DMS153 treated with DMSO at 0.1 percent for 48 hours (cell line): ENCODE measurements around the gene GARIN5A.

ENCODE experiments used
- DNase-seq: peaks from one replicate; lab custom pipeline; 2025; ENCODE audit not compliant: unreplicated experiment; lab: John Stamatoyannopoulos, UW

GARIN5A gene

GRCh38 chr19:50435627-50436026 lies 41.0 kb downstream of the GARIN5A start:
- DNase-seq, result no peak

- no peak for DNase-seq
Measured at GRCh38 chr19:50435221-50435620, 41.4 kb downstream of the GARIN5A start.

GRCh38 chr19:50434525-50434924 lies 42.1 kb downstream of the GARIN5A start:
- no peak for DNase-seq

GRCh38 chr19:50433201-50434180 lies 43.2 kb downstream of the GARIN5A start:
- DNase-seq, result no peak

- DNase-seq, result no peak
Measured at GRCh38 chr19:50432221-50433028, 44.2 kb downstream of the GARIN5A start, which contains the start of gene MYBPC2. Gene MYBPC2 (plus strand): TSS chr19:50432892. CDS start chr19:50432954, 62 bp downstream.

- peak; percentile 43 for DNase-seq
Measured at GRCh38 chr19:50431343-50432220, 45.1 kb downstream of the GARIN5A start.

- DNase-seq, result no peak
Measured at GRCh38 chr19:50430888-50431342, 45.7 kb downstream of the GARIN5A start.

- DNase-seq, result no peak
Measured at GRCh38 chr19:50428772-50429463, 47.7 kb downstream of the GARIN5A start.

- no peak for DNase-seq
Measured at GRCh38 chr19:50427997-50428425, 48.6 kb downstream of the GARIN5A start.

GRCh38 chr19:50427318-50427925 lies 49.2 kb downstream of the GARIN5A start:
- DNase-seq, result no peak

GRCh38 chr19:50425581-50425980 lies 51.1 kb downstream of the GARIN5A start:
- DNase-seq, result no peak

GRCh38 chr19:50423279-50424113 lies 53.2 kb downstream of the GARIN5A start:
- DNase-seq, result no peak

- DNase-seq, result no peak
Measured at GRCh38 chr19:50422397-50423278, 54.0 kb downstream of the GARIN5A start.

- DNase-seq, result no peak
Measured at GRCh38 chr19:50420808-50421207, 55.8 kb downstream of the GARIN5A start.

GRCh38 chr19:50420127-50420526 lies 56.5 kb downstream of the GARIN5A start:
- DNase-seq, result no peak

- DNase-seq, result no peak
Measured at GRCh38 chr19:50419580-50420035, 57.0 kb downstream of the GARIN5A start.

GRCh38 chr19:50419022-50419579 lies 57.5 kb downstream of the GARIN5A start:
- DNase-seq, result no peak
